Eye (tissue), 1 donor: Measurements from ENCODE around the gene ZMYND8.
"Not testable (repeated sequence)": the region's sequence is repeated elsewhere in the genome, so short reads cannot be mapped to it uniquely, and the experiment has no call there.

ENCODE experiments used
- DNase-seq: peaks from one replicate; pipeline ENCODE4 v3.0.0-alpha.2; 2015

The ZMYND8 gene

DNA sequence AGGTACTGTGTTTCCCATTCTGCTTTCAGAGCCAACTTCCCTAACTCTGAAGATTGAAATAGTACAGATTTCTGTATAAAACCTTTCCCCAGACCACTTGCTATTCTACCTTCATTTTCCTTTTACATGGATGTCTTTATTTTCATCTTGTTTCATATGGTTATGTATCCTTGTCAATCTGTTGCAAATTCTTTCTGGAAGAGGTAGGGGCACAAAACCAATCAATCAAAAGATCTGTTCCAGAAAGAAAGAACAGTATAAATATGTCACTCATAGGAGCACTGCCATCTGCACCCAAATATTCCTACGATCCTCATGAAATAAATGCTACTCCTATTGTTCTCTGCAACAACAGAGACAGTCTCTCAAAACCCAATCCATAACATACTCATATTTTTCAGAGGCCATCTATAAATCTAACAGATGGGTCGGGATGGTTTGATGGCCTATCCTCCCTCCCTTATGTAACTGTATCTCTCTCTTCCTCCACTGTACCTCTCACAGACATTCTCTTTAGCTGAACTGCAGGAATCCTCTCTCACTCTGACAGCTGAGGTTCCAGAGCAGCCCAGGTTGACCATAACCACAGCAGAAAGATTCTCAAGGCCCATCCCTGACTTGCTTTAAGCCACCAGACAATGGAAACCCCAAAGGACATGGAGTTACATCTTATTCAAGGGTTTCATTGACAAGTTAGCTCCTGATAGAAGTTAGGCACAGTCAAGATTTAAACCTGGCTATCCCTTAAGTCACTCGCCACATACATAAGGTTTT is 112.8 kb downstream of the ZMYND8 start:
- no peak for DNase-seq

DNA sequence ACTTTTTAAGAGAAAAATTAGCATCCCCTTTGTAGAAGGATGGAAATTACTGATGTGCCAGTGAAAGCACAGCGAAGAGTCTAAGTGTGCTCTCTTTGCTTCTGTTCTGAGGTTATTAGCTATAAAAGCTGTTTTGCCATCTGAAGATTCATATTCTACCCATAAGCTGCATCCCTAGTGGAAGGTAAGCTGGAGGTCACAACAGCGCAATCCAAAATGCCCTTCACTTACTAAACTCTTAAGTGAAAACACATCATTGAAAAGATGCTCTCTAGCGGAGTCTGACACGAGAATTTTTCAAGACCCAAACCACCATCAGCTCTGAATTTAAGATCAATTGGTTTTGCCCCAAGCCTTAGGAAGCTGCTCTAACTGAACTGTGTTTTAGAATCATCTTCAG is 113.5 kb downstream of the ZMYND8 start:
- no peak for DNase-seq

DNA sequence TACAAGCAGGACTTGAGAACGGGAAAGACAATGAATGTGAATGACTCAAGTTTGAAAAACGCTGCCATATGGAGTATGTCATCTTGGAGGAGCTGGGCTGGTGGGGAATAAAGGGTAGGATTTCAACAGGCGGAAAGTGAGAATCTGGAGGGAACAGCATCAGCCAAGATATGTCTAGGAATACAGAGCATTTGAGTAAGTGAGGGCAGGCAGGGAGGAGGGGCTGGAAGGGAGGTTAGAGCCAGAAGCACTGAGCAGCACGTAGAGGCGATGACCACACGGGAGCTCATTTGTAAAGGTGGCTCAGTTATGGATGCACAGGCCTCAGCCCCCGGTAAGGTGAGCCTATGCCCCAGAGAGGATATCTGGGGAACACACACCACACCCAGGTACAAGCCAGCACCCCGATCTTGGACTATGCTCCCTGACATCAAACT is 115.1 kb downstream of the ZMYND8 start:
- no peak for DNase-seq

DNA sequence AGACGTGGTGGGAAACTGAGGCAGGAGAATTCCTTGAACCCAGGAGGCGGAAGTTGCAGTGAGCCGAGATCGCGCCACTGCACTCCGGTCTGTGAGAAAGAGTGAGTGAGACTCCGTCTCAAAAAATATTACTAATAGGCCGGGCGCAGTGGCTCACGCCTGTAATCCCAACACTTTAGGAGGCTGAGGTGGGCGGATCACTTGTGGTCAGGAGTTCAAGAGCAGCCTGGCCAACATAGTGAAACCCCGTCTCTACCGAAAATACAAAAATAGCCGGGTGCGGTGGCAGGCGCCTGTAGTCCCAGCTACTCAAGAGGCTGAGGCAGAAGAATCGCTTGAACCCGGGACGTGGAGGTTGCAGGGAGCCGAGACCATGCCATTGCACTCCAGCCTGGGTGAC is 116.4 kb downstream of the ZMYND8 start:
- DNase-seq: not testable (repeated sequence)

DNA sequence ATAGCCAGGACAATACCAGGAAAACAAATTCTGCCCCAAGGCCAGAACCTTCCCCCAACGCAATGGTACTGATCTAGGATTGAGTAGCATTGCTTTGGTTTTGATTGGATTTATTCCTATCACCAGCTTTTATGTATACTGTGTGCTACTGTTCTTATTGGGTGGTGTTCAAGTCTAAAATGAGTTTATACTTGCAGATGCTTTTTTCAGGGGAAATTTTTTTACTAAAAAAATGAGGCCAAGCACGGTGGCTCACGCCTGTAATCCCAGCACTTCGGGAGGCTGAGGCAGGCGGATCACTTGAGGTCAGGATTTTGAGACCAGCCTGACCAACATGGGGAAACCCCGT is 116.8 kb downstream of the ZMYND8 start:
- no peak for DNase-seq

DNA sequence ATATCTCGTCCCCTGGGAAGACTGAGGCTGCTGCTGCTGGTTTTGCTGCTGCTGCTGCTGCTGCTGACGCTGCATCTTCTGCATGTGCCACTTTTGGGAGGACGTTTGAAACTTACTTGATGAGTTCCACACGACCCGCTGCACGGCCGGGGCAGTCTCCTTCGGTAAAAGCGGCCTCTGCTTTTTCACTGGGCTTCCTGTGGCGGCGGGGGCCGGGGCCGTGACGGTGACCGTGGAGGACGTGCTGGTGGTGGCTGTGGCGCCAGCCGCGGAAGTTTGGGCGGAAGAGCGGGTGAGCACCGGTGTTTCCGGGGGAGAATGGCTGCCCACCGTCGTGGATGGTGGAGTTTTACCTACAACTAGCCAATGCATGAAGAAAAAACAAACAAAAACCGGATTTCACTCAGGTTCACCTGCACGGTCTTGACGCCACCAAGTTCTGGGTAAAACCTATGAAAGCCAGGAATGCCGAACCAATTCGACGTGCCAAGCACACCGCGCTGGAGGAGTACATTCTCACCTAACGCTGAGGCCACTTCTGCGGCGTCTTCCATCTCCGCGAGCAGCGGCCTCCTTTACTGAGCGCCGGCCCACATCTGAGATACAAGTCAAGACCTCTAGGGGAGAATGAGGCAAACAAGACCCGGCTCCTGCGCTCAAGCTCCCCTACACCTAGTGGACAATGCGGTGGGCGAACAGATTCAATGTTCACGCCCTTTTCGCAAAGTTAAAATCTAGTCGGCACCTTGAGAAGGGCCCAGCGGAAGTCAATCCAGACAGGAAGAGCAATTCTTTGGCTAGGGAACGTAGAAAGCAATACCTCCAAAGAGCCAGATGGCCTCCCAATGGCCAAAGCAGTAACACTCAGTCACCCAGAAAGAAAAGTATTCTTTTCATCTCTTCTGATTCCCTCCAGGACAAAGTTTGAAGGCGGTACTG is 117.5 kb downstream of the ZMYND8 start:
- no peak for DNase-seq

DNA sequence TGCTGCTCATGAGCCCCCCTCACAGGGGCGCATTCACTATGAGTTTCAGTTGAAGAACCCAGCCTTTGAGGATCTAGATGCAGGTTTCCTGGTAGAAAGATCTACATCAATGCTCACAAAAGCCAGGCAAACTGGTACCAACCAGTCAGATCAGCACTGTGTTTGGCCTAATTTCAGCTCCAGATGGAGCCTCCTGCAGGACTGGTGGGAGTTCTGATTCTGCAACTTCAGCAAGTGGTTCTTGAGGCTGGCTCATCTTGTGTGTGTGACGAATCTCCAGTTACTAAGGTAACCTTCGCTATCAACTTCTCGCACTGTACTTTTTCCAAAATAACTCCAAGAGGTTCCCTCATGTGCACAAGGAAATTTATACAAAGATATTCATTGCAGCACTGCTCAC is 118.8 kb downstream of the ZMYND8 start:
- no peak for DNase-seq

DNA sequence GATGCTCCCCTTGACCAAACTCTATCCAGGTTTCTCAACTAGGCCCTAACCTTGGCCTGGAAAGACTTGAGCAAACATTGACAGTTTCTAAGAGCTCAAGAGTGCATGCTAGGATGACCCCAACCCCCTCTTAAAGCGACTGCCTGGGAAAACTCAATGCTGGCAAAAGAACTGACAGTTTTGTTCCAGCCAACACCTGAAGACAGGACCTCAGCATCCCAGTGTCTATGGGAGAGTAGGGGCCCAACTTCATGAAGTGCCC is 119.9 kb downstream of the ZMYND8 start:
- DNase-seq: no peak

DNA sequence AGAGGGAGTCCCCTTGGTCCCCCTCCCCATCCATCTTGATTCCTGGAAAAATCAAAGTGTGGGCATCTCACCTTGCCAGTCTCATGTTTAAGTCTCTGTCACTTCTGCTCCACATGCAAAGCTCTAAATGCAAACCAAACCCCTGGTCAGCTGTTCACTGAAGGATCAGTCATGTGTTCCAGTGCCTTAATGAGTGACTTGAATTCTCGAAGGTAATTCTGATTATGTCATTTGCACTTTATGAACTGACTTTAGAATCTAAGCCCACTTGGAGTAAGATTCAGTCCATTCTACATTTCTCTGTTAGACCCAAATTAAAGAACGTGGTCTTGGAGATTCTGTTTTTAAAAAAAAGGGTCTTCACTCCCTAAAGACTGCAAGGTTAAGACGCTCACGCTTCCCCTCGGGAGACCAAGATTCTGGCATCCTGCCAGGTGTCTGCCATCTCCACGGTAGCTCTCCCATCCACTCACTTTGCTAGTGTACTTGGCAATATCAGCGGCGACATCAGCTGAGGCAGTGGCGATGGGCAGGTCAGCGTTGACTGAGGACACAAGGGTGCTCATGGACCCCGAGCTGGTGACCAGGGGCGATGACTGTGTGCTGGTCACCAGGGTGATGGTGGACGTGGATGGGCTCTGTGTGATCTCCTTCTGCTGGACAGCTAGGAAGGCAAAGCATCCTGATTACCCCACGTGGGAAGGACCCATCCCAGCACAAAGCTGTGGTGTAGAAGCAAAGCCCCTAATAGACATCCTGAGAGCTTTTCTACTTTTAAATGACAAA is 120.5 kb downstream of the ZMYND8 start:
- no peak for DNase-seq

DNA sequence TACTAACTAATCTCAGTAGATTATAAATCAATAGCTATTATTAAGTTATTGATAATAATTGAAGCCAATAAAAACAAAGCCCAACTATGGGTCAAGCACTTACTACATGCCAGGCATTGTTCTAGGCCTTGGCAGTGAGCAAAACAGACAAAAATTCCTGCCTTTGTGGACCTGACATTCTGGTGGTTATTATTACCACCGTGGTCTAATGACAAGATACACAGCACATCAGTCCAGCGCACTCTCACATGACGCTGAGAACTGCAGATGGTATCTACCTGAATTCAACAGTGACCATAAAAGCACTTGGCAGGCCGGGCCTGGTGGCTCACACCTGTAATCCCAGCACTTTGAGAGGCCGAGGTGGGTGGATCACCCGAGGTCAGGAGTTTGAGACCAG is 121.4 kb downstream of the ZMYND8 start:
- DNase-seq: no peak

DNA sequence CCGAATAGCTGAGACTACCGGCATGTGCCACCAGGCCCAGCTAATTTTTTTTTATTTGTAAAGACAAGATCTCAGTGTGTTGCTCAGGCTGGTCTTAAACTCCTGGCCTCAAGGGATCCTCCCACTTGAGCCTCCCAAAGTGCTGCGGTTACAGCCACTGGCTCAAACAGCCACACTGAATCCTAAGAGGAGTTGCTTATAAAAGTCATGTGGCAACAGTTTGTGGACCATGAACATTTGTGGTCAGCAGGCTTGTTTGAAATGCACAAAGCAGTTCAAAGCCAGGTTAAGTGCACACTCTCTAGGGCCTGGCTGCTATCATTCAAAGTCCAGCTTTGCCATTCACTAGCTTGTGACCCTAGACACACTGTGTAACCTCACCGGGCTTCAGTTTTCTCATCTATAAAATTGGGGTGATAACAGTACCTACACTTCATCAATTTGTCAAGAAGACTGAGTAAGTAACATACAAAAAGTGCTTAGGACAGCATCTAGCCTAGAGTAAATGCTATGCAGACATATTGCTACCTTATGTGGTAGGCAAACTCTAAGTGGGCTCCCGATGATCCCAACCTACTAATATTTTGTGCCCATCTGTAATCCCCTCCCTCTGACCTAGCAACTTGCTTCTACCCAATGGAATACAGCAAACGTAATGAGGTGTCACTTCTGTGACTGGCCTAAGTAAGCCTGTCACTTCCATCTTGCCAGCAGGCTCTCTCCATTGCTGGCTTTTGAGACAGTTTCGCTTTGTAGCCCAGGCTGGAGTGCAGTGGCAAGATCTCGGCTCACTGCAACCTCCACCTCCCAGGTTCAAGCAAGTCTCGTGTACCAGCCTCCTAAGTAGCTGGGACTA is 122.9 kb downstream of the ZMYND8 start:
- no peak for DNase-seq

DNA sequence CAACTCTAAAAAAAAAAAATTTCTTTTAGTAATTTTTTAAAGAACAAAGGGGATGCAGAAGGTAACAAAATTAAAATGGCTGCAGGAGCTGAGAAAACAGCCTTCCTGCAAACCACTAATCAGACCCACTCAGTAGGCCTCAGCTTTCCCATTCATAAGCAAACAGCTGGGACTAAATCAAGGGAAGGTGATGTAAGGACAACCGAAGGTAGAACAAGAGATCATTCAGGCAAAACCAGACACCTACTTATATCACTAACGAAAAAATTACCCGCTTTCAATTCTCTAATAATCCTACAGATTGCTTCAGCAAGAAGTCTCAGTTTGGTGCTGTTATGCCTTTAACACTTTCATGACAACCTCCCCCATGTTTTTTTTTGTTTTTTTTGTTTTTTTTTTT is 124.0 kb downstream of the ZMYND8 start:
- DNase-seq: no peak

DNA sequence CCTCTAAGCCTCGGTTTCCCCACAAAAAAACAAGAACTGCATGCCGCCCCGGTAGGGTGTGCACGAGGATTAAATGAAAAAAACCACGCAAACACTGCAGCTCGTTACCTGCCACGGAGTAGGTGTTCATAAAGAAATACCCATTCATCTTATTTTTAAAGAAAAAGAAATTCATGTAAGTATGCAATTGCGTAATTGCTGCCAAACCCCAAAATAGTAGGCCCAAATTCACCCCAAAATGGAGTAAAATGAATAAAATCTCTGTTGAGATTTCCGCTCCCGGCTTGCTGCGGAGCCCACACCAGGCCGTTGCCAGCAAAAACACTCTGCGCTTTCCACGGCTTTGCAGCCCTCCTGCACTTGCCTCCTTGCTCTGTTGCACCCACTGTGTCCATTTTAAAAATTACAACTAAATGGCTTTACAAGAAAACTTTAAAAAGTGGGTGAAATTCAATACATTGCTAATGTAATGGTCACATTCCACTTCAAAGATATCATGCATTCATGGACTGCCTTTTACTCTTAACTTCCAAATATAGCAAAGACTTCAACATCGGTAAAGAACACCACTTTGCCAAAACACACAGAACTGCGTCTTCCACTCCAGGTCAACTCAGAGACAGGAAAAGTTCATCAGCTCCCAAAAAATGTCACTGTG is 125.0 kb downstream of the ZMYND8 start:
- DNase-seq: peak; percentile 23

DNA sequence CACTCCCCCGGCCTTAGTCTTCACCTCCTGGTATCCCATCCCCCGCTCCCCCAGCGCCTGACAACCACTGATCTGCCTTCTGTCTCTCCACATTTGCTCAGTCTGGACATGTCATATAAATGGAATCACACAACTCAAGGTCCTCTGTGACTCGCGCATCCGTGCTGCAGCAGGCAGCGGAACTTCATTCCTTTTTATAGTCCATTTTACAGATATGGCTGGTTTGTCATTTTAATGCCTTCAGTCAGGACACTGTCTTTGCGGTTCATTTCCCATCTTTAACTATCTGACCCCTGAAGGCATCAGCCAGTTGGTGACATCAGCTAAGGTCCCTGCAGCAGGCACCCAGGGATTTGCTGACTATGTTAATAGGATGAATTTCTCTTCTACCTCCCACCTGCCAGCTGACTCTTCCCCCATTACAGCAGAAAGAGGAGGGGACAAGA is 125.7 kb downstream of the ZMYND8 start:
- DNase-seq: peak; percentile 83

DNA sequence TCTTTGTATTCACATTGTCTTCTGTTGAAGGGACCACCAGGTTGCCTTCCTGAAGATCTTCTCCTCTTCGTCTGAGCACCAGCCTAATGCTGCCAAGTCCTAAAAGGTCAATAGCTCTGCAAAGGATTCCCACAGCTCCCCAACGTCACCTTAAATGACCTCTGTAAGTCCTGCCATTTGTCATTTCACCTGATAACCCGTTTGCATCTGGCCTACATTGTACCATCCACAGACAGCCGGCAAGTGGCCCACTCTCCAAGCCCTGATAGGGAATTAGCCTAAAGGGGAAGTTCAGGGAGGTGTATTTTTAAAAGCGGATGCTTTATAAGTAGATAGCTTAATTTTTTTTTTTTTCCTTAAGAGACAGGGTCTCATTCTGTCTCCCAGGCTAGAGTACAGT is 127.8 kb downstream of the ZMYND8 start:
- no peak for DNase-seq

DNA sequence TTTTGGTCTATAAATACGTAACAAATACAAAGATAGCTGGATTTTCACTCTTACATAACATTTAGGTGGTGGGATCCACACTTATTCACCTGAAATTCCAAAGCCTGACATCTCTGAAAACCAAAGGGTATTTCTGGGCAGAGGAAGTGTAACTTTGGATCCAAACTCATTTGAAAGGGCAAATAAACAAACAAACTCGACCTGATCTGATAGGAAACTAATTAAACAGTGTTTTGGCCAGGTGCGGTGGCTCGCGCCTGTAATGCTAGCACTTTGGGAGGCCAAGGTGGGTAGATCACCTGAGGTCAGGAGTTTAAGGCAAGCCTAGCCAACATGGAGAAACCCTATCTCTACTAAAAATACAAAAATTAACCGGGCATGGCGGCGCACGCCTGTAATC is 128.9 kb downstream of the ZMYND8 start:
- DNase-seq: no peak

DNA sequence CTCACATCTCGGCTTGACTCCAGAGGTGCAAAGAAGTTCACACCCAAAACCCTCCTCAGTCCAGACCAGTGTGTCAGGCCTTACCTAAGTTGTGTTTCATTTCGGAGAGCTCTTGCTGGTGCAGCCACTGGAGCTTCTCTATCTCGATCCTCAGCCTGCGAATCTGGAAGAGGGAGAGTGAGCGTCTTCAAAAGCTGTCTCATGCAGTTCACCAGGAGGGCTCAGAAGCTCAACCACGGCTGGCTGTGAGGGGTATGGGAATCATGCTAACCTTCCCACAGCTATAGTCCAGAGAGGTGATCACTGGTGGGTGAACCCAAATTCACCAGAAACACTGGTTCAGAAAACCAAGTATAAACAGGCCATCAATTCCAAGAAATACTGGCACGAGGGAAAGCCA is 129.4 kb downstream of the ZMYND8 start:
- DNase-seq: no peak

DNA sequence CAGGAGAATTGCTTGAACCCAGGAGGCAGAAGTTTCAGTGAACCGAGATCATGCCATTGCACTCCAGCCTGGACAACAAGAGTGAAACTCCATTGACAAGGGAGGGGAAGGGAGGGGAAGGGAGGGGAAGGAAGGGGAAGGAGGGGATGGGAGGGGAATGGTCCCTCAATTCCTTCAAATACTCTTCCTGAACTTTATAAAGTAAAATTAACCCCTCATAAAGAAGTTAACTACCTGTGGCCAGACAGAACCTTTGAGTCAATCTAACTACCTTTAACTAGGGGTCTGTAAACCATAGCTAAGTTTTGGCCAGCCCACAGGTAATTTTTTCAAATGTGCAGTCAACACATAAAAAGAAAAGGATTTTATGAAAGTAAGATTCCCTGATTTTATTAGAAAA is 131.0 kb downstream of the ZMYND8 start:
- DNase-seq: no peak

DNA sequence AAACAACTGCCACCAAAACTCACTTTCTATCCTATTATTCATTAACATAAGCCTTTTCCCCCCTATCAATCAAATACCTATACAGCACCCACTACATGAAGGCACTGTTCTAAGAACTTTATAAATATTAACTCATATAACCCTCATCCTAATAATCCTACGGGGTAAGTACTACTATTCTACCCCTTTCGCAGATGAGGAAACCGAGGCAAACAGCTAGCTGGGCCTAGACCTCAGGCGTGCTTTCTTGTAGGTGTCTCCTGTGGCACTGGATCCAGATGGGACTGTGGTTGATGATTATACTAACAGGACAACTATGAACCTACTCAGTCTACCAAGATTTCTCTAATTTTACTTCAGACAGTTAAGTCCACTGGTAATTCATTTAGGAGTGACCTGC is 131.6 kb downstream of the ZMYND8 start:
- no peak for DNase-seq

DNA sequence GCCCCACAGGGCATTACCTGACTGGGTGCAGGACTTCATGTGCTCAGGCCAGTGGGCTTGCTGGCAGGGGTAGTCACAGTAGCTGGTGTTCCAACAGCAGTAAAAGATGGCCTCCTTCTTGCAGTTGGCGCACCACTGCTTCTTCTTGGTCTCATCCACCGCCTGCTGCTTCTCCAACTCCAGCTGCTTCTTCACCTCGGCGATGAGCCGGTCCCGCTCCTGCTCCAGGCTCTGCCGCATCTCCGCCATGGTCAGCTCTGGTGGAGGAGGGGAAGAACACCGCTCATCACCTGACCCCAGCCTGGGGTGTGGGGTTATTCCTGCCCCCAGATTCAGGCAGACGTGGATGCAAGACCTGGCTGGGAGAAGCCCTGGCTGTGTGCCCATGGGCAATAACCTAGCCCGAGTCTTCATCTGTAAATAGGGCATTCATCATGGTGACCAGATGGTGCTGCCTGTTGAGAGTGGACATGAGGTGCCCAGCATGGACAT is 132.2 kb downstream of the ZMYND8 start:
- DNase-seq: no peak

DNA sequence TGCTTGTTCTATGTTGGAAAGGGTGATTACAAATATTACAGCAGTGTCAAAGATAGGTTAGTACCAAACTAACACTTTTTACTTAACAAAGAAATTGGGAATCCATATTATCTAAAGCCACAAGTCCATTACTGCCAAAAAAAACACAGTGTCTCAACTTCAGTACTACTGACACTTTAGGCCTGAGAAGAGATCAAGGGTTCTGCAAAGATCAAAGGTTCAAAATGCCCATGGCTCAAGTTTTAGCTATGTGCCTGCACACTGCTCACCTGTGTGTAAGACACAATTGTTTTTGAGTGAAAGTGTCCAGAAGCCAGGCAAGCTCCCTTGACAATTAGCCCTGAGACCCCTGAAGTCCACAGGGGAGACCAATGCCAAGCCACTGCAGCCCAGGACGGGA is 132.6 kb downstream of the ZMYND8 start:
- DNase-seq: no peak
